ENCODE data around the gene PPP1R7. TPM values are rescaled to one million over a fixed set of nuclear protein-coding genes. Genes with fewer than 3 reads are reported as not detected.

Gene PPP1R7
- total RNA-seq, 1 experiment from 2014 or later: 43.9 TPM

DNA sequence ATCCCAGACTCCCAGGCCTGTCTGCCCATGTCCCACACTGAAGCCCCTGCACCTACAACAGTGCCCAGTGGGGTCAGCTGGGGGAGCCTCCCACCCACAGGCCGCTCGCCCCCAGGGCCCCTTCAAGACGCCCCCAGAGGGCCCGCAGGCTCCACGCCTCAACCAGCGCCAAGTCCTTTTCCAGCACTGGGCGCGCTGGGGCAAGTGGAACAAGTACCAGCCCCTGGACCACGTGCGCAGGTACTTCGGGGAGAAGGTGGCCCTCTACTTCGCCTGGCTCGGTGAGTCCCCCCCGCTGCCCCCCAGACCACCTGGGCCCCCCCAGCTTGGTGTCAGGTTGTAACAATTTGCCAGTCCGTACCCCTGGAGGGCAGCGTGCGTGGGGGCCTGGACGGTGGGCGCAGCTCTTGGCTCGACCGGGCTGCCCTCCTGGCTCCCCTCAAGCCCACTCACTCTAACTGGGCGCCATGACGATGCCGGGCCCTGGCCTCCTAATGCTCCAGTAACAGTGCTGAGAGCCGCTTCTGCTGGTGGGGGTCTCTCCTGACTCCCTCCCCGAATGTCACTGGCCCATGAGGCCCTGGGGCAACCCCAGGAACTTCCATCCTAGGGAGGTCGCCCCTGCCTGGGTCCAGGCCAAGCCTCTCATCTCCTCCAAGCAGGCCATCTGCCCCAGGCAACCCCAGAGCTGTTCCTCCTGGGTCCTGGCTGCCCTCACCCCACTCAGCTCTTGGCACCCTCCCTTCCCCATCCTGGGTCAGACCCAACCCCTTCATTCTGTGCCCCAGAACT is 53.1 kb downstream of the PPP1R7 start:
- TF ChIP-seq, protein P1, sequence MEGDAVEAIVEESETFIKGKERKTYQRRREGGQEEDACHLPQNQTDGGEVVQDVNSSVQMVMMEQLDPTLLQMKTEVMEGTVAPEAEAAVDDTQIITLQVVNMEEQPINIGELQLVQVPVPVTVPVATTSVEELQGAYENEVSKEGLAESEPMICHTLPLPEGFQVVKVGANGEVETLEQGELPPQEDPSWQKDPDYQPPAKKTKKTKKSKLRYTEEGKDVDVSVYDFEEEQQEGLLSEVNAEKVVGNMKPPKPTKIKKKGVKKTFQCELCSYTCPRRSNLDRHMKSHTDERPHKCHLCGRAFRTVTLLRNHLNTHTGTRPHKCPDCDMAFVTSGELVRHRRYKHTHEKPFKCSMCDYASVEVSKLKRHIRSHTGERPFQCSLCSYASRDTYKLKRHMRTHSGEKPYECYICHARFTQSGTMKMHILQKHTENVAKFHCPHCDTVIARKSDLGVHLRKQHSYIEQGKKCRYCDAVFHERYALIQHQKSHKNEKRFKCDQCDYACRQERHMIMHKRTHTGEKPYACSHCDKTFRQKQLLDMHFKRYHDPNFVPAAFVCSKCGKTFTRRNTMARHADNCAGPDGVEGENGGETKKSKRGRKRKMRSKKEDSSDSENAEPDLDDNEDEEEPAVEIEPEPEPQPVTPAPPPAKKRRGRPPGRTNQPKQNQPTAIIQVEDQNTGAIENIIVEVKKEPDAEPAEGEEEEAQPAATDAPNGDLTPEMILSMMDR (IDR thresholded peaks at IDR 0.05; ENCODE audit: unreplicated experiment): no peak
- H3K4me3 Mint-ChIP-seq (ENCODE audit: unreplicated experiment): no peak overlapping the region
- BruUV-seq (replicated peaks): no TSS peak
- no peak for DNase-seq (ENCODE audit: unreplicated experiment)
- intact Hi-C loops (cut with micrococcal nuclease): no loop called here
- H3K36me3 Mint-ChIP-seq (ENCODE audit: insufficient read depth, unreplicated experiment): no peaks in the 10 kb centered on the region
- H3K9me3 Mint-ChIP-seq (ENCODE audit: unreplicated experiment): no peaks in the 10 kb centered on the region
- no peaks in the 10 kb centered on the region for H3K27me3 Mint-ChIP-seq (ENCODE audit: insufficient read depth, unreplicated experiment)
- POLR2A ChIA-PET: no interaction called here
- H3K27ac Mint-ChIP-seq (ENCODE audit: low read depth, unreplicated experiment): no peak overlapping the region
- no peaks in the 10 kb centered on the region for H3K4me1 Mint-ChIP-seq (ENCODE audit: insufficient read depth, unreplicated experiment)
- CTCF ChIA-PET: no interaction called here

DNA sequence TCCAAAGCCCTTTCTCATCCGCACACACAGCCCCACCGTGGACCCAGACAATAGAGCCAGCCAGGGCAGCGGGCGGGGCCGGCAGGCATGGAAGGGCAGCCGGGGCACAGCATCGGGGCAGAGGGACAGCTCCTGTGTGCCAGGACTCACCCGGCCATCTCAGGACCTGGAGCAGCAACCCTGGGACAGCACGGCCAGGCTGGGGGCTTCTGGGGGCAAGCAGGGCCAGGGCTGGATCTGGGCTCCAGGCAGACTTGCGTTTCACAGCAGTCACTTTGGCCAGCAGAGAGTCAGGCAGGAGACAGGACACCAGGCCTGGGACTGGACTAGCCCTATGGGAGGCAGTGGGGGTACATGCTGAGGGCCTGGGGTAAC is 53.7 kb downstream of the PPP1R7 start:
- intact Hi-C loops (cut with micrococcal nuclease): no loop called here
- TF ChIP-seq, protein P1 (IDR thresholded peaks at IDR 0.05; ENCODE audit: unreplicated experiment): no peak
- no peaks in the 10 kb centered on the region for H3K4me1 Mint-ChIP-seq (ENCODE audit: insufficient read depth, unreplicated experiment)
- H3K36me3 Mint-ChIP-seq (ENCODE audit: insufficient read depth, unreplicated experiment): no peaks in the 10 kb centered on the region
- ChIA-PET CTCF (interaction anchor here (0.6 kb wide), 1 partner anchor 424 kb away, joined by 4 read pairs; no protein-coding TSS in a partner anchor), POLR2A (interaction anchor here (0.9 kb wide), 1 partner anchor 340 kb away, joined by 3 read pairs; no protein-coding TSS in a partner anchor)
- no peak overlapping the region for H3K4me3 Mint-ChIP-seq (ENCODE audit: unreplicated experiment)
- H3K27me3 Mint-ChIP-seq (ENCODE audit: insufficient read depth, unreplicated experiment): no peaks in the 10 kb centered on the region
- no peak for DNase-seq (ENCODE audit: unreplicated experiment)
- H3K27ac Mint-ChIP-seq (ENCODE audit: low read depth, unreplicated experiment): no peak overlapping the region
- no peaks in the 10 kb centered on the region for H3K9me3 Mint-ChIP-seq (ENCODE audit: unreplicated experiment)
- no TSS peak for BruUV-seq (replicated peaks)

DNA sequence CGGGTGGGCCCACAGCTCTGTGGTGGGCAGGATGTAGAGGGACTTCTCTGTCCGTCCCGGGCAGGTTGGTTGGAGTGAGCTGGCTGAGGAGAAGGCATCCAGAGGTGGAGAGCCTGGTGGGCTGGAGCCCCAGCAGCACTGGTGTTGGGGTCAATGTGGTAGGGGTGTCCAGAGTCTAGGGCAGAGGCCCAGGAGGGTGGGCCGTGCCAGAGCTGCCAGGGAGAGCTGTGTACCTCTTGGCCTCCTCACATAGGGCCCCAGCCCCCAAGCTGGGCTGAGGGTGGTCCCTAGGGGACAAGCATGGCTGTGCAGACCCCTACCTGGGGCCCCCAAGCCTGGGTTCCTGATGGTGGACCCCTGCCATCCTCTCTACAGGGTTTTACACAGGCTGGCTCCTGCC is 54.2 kb downstream of the PPP1R7 start:
- Mint-ChIP-seq H3K36me3 (ENCODE audit: insufficient read depth, unreplicated experiment) (no peaks in the 10 kb centered on the region), H3K27ac (ENCODE audit: low read depth, unreplicated experiment) (no peak overlapping the region), H3K4me3 (ENCODE audit: unreplicated experiment) (no peak overlapping the region), H3K9me3 (ENCODE audit: unreplicated experiment) (no peaks in the 10 kb centered on the region), H3K4me1 (ENCODE audit: insufficient read depth, unreplicated experiment) (no peaks in the 10 kb centered on the region), H3K27me3 (ENCODE audit: insufficient read depth, unreplicated experiment) (no peaks in the 10 kb centered on the region)
- POLR2A ChIA-PET: interaction anchor here (0.9 kb wide), 1 partner anchor 339 kb away, joined by 3 read pairs; no protein-coding TSS in a partner anchor
- CTCF ChIA-PET: interaction anchor here (0.6 kb wide), 2 partner anchors 424 to 972 kb away, joined by 3 to 4 read pairs; no protein-coding TSS in a partner anchor
- no peak for DNase-seq (ENCODE audit: unreplicated experiment)
- BruUV-seq (replicated peaks): no TSS peak
- TF ChIP-seq, protein P1 (IDR thresholded peaks at IDR 0.05; ENCODE audit: unreplicated experiment): no peak
- intact Hi-C loops (cut with micrococcal nuclease): no loop called here

DNA sequence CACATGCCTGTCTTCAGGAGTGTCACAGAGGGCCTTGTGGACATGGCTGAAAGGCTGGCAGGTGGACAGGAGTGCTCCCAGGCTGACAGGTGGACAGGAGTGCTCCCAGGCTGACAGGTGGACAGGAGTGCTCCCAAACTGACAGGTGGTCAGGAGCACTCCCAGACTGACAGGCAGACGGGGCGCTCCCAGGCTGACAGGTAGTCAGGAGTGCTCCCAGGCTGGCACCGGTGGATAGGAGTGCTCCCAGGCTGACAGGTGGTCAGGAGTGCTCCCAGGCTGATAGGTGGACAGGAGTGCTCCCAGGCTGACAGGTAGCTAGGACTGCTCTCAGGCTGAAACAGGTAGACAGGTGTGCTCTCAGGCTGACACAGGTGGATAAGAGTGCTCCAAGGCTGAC is 54.8 kb downstream of the PPP1R7 start:
- no peaks in the 10 kb centered on the region for H3K36me3 Mint-ChIP-seq (ENCODE audit: insufficient read depth, unreplicated experiment)
- H3K27ac Mint-ChIP-seq (ENCODE audit: low read depth, unreplicated experiment): no peak overlapping the region
- H3K4me1 Mint-ChIP-seq (ENCODE audit: insufficient read depth, unreplicated experiment): no peaks in the 10 kb centered on the region
- BruUV-seq (replicated peaks): no TSS peak
- TF ChIP-seq, protein P1 (IDR thresholded peaks at IDR 0.05; ENCODE audit: unreplicated experiment): no peak
- POLR2A ChIA-PET: no interaction called here
- H3K9me3 Mint-ChIP-seq (ENCODE audit: unreplicated experiment): no peaks in the 10 kb centered on the region
- no peak for DNase-seq (ENCODE audit: unreplicated experiment)
- H3K27me3 Mint-ChIP-seq (ENCODE audit: insufficient read depth, unreplicated experiment): no peaks in the 10 kb centered on the region
- no peak overlapping the region for H3K4me3 Mint-ChIP-seq (ENCODE audit: unreplicated experiment)
- CTCF ChIA-PET: interaction anchor here (0.6 kb wide), 1 partner anchor 972 kb away, joined by 3 read pairs; no protein-coding TSS in a partner anchor
- intact Hi-C loops (cut with micrococcal nuclease): no loop called here
